ENCODE results near the gene TXLNB.
"Not testable (repeated sequence)": the region's sequence is repeated elsewhere in the genome, so short reads cannot be mapped to it uniquely, and the experiment has no call there.

TXLNB gene

DNA sequence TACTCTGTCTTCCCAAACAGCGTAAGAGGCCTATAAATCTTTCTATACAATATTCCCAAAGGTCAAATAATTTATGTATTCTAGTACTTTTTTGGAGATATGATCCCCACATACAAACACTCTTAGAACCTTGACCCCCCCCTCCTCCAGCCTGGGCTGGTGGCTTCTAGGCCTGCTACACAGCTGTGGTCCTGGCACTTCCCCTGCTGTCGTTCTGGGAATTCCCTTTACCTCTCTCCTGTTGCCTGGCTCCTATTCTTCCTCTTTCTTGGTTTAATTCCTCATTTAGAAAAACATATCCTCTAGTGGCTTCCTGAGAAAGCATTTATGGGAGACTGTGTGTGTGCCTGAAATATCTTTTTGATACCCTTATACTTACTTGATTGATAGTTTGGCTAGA is 4.1 kb upstream of the TXLNB start:
- Histone ChIP-seq H3K9me2 (replicated peaks; ENCODE audit: insufficient read depth, low read length) (no peaks in the 10 kb centered on the region), H3K4me1 (ENCODE audit: low read length) (peaks cover 15% of the 10 kb centered on the region), H3K9me3 (replicated peaks; ENCODE audit: insufficient read depth, low read length) (no peaks in the 10 kb centered on the region), H3K79me2 (ENCODE audit: low read length) (no peaks in the 10 kb centered on the region), H3K4me3 (ENCODE audit: low read length) (no peak overlapping the region), H3K36me3 (replicated peaks; ENCODE audit: insufficient read depth, low read length) (no peaks in the 10 kb centered on the region), H3F3A (ENCODE audit: insufficient read depth, low read length) (peaks cover 21% of the 10 kb centered on the region), H2AFZ (ENCODE audit: low read length) (no peak overlapping the region), H3K27ac (ENCODE audit: low read length) (no peak overlapping the region), H3K9ac (ENCODE audit: low read length) (no peak overlapping the region), H3K4me2 (ENCODE audit: low read depth, low read length) (no peak overlapping the region), H4K20me1 (ENCODE audit: insufficient read depth, low read length) (no peaks in the 10 kb centered on the region), H3K27me3 (replicated peaks; ENCODE audit: insufficient read depth, low read length) (no peaks in the 10 kb centered on the region)
- TF ChIP-seq EZH2phosphoT487 (IDR thresholded peaks at IDR 0.05; ENCODE audit: low read length) = no peak
- TF ChIP-seq, protein P1, sequence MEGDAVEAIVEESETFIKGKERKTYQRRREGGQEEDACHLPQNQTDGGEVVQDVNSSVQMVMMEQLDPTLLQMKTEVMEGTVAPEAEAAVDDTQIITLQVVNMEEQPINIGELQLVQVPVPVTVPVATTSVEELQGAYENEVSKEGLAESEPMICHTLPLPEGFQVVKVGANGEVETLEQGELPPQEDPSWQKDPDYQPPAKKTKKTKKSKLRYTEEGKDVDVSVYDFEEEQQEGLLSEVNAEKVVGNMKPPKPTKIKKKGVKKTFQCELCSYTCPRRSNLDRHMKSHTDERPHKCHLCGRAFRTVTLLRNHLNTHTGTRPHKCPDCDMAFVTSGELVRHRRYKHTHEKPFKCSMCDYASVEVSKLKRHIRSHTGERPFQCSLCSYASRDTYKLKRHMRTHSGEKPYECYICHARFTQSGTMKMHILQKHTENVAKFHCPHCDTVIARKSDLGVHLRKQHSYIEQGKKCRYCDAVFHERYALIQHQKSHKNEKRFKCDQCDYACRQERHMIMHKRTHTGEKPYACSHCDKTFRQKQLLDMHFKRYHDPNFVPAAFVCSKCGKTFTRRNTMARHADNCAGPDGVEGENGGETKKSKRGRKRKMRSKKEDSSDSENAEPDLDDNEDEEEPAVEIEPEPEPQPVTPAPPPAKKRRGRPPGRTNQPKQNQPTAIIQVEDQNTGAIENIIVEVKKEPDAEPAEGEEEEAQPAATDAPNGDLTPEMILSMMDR (IDR thresholded peaks at IDR 0.05; ENCODE audit: low read length) = no peak
- TF ChIP-seq EZH2 (optimal IDR thresholded peaks at IDR 0.05; ENCODE audit: low read depth, low read length) = no peak
- DNase-seq = no peak

DNA sequence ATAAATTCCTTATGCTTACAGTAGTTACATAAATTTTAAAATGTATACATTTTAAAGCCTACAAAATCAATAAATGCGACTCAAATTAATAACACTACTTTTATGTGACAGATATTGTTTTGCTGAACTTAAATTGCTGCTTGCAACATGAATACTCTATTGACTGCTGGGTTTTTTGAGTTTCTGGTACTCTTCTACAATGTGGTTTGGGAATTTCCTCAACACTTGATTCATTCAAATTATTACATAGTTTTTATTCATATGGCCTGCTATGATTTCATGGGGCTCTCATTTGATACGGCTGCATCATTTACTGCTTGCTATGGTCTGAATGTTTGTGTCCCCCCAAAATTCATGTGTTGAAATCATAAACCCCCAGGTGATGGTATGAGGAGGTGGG is 2.3 kb upstream of the TXLNB start:
- Histone ChIP-seq H3K4me2 (ENCODE audit: low read depth, low read length) (no peak overlapping the region), H3K4me1 (ENCODE audit: low read length) (peaks cover 24% of the 10 kb centered on the region), H4K20me1 (ENCODE audit: insufficient read depth, low read length) (no peaks in the 10 kb centered on the region), H3K79me2 (ENCODE audit: low read length) (no peaks in the 10 kb centered on the region), H3K9me2 (replicated peaks; ENCODE audit: insufficient read depth, low read length) (no peaks in the 10 kb centered on the region), H3K27ac (ENCODE audit: low read length) (no peak overlapping the region), H3K4me3 (ENCODE audit: low read length) (no peak overlapping the region), H3K9me3 (replicated peaks; ENCODE audit: insufficient read depth, low read length) (no peaks in the 10 kb centered on the region), H3F3A (ENCODE audit: insufficient read depth, low read length) (peaks cover 28% of the 10 kb centered on the region), H3K36me3 (replicated peaks; ENCODE audit: insufficient read depth, low read length) (no peaks in the 10 kb centered on the region), H3K9ac (ENCODE audit: low read length) (no peak overlapping the region), H3K27me3 (replicated peaks; ENCODE audit: insufficient read depth, low read length) (no peaks in the 10 kb centered on the region), H2AFZ (ENCODE audit: low read length) (no peak overlapping the region)
- no peak for TF ChIP-seq EZH2 (optimal IDR thresholded peaks at IDR 0.05; ENCODE audit: low read depth, low read length)
- TF ChIP-seq EZH2phosphoT487 (IDR thresholded peaks at IDR 0.05; ENCODE audit: low read length) = no peak
- TF ChIP-seq, protein P1 (IDR thresholded peaks at IDR 0.05; ENCODE audit: low read length) = no peak
- DNase-seq = no peak

DNA sequence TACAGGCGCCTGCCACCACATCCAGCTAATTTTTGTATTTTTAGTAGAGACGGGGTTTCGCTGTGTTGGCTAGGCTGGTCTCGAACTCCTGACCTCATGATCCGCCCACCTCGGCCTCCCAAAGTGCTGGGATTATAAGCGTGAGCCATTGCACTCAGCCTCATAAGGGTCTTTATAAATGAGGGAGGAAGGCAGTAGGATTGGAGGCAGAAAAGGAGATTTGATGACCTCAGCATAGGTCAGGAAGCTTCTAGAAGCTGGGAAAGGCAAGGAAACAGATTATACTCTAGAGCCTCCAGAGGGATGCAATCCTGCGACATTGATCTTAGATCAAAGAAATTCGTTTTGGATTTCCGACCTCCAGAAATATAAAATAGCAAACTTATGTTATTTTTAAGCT is 1.4 kb upstream of the TXLNB start:
- H3K4me2 ChIP-seq (ENCODE audit: low read depth, low read length); H3K36me3 ChIP-seq (replicated peaks; ENCODE audit: insufficient read depth, low read length); DNase-seq; H3K9me3 ChIP-seq (replicated peaks; ENCODE audit: insufficient read depth, low read length); H4K20me1 ChIP-seq (ENCODE audit: insufficient read depth, low read length); H3K9ac ChIP-seq (ENCODE audit: low read length); H3K27me3 ChIP-seq (replicated peaks; ENCODE audit: insufficient read depth, low read length); H2AFZ ChIP-seq (ENCODE audit: low read length); H3K9me2 ChIP-seq (replicated peaks; ENCODE audit: insufficient read depth, low read length); H3K4me3 ChIP-seq (ENCODE audit: low read length); H3K79me2 ChIP-seq (ENCODE audit: low read length): not testable (repeated sequence)
- Histone ChIP-seq H3K4me1 (ENCODE audit: low read length) (peaks cover 24% of the 10 kb centered on the region), H3K27ac (ENCODE audit: low read length) (peak overlapping the region; percentile 98; the same call in 1 of the 2 replicates), H3F3A (ENCODE audit: insufficient read depth, low read length) (peaks cover 28% of the 10 kb centered on the region)

DNA sequence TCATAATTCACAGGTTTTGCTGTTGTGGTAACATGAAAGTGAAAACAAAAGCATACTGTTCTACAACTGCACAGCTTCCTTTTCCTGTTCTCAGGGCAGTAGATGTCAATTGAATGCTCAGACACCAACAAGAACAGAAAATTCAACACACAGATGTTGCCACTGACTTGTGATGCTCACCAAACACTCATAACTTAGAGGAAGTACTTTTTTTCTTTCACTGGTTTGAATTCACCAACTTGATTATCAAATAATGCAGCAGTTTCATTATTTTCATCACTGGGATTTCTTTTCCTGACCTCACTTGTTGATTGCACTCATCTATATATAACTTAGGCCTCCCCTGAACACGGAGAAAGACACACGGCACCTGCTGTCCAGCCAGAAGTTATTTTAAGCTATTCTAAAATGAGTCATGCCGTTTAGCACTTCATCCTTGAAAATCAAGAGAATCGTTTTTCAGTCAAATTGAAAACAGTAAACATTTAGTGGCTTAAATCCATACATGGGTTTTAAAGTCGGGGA is 949 bp downstream of the TXLNB start:
- no peaks in the 10 kb centered on the region for H3K79me2 ChIP-seq (ENCODE audit: low read length)
- H3K9me2 ChIP-seq (replicated peaks; ENCODE audit: insufficient read depth, low read length) = no peaks in the 10 kb centered on the region
- no peaks in the 10 kb centered on the region for H3K36me3 ChIP-seq (replicated peaks; ENCODE audit: insufficient read depth, low read length)
- TF ChIP-seq EZH2phosphoT487 (IDR thresholded peaks at IDR 0.05; ENCODE audit: low read length) (no peak), EZH2 (optimal IDR thresholded peaks at IDR 0.05; ENCODE audit: low read depth, low read length) (no peak)
- TF ChIP-seq, protein P1 (IDR thresholded peaks at IDR 0.05; ENCODE audit: low read length) = no peak
- DNase-seq = peak; percentile 89
- 0 out of 2 replicates have a peak overlapping the region, but pooled peaks have one; percentile 5 for H2AFZ ChIP-seq (ENCODE audit: low read length)
- peaks cover 28% of the 10 kb centered on the region for H3F3A ChIP-seq (ENCODE audit: insufficient read depth, low read length)
- no peaks in the 10 kb centered on the region for H3K9me3 ChIP-seq (replicated peaks; ENCODE audit: insufficient read depth, low read length)
- no peaks in the 10 kb centered on the region for H3K27me3 ChIP-seq (replicated peaks; ENCODE audit: insufficient read depth, low read length)
- peaks cover 24% of the 10 kb centered on the region for H3K4me1 ChIP-seq (ENCODE audit: low read length)
- H3K27ac ChIP-seq (ENCODE audit: low read length) = peak overlapping the region; percentile 98
- peak overlapping the region; percentile 87 for H3K4me2 ChIP-seq (ENCODE audit: low read depth, low read length)
- H4K20me1 ChIP-seq (ENCODE audit: insufficient read depth, low read length) = no peaks in the 10 kb centered on the region
- peak overlapping the region; percentile 44 for H3K4me3 ChIP-seq (ENCODE audit: low read length)
- H3K9ac ChIP-seq (ENCODE audit: low read length) = peak overlapping the region; percentile 73
